ENCODE data around the gene IL26. TPM values are rescaled to one million over a fixed set of nuclear protein-coding genes. Genes with fewer than 3 reads are reported as not detected.
A peak's percentile ranks its signal among the peaks of the same experiment; 100 is the strongest.

The IL26 gene
- total and polyA plus RNA-seq, 2 donors (not counting 3 experiments of a cell fraction or from before 2014, with no cell fraction given) = not detected

GRCh38 chr12:68224613-68225285 is 861 bp downstream of the IL26 start:
- Histone ChIP-seq H3K79me2 (ENCODE audit: control insufficient read depth, insufficient read depth, low read length) (no peaks in the 10 kb centered on the region), H2AFZ (ENCODE audit: low read depth, low read length) (no peak overlapping the region), H3K4me2 (ENCODE audit: insufficient read depth, low read length) (no peak overlapping the region), H3K4me1 (ENCODE audit: control insufficient read depth, extremely low read depth, insufficient read depth, low read length) (peaks cover 6% of the 10 kb centered on the region), H3K9ac (replicated peaks; ENCODE audit: extremely low read depth, insufficient read depth, low read length) (no peak overlapping the region), H3K9me3 (replicated peaks; ENCODE audit: control insufficient read depth, insufficient read depth, low read length) (no peaks in the 10 kb centered on the region), H3K27ac (ENCODE audit: insufficient read depth, low read depth, low read length) (no peak overlapping the region), H3K27me3 (ENCODE audit: control insufficient read depth in 2 of 2, insufficient read depth in 2 of 2, low read length in 2 of 2) (no peaks in the 10 kb centered on the region), H3K9me1 (replicated peaks; ENCODE audit: control insufficient read depth, extremely low read depth, insufficient read depth, low read length) (no peaks in the 10 kb centered on the region), H3K4me3 (replicated peaks in 1 of 3; ENCODE audit: insufficient read depth in 1 of 3, low read depth in 1 of 3, low read length in 3 of 3) (no peak overlapping the region), H3K36me3 (ENCODE audit: control insufficient read depth in 2 of 2, extremely low read depth in 1 of 2, insufficient read depth in 2 of 2, low read length in 2 of 2) (no peaks in the 10 kb centered on the region), H4K20me1 (replicated peaks; ENCODE audit: control insufficient read depth, extremely low read depth, insufficient read depth, low read length) (no peaks in the 10 kb centered on the region)
- DNase-seq (ENCODE audit: low read depth, low spot score) = peak; percentile 33
- TF ChIP-seq FOS (IDR thresholded peaks at IDR 0.05; ENCODE audit: borderline replicate concordance, insufficient read depth, low read length) (peak; percentile 14), MYC (IDR thresholded peaks at IDR 0.05; ENCODE audit: low read depth, low read length) (no peak)
- peak; percentile 62 for FAIRE-seq
- no TSS peak for BruUV-seq (replicated peaks)
- intact Hi-C loops (cut with micrococcal nuclease) (loop anchor here (10.0 kb wide), 3 partner anchors 180 to 580 kb away; partner anchors contain the start of genes MDM2 and RAP1B), dilution Hi-C loops (cut with MboI; ENCODE audit: extremely low pct_ligation_motif_present, low sequenced_read_pairs) (no loop called here)
- ChIA-PET POLR2A (no interaction called here), CTCF (interaction anchor here (0.7 to 6.1 kb wide), 10 partner anchors 14 to 869 kb away, joined by 3 to 183 read pairs (median 6); no protein-coding TSS in a partner anchor)

- H3K4me1 ChIP-seq (ENCODE audit: control insufficient read depth, extremely low read depth, insufficient read depth, low read length) = peaks cover 6% of the 10 kb centered on the region
- H3K9me3 ChIP-seq (replicated peaks; ENCODE audit: control insufficient read depth, insufficient read depth, low read length) = no peaks in the 10 kb centered on the region
- H3K4me2 ChIP-seq (ENCODE audit: insufficient read depth, low read length) = peak overlapping the region; percentile 28
- H3K27me3 ChIP-seq (ENCODE audit: control insufficient read depth in 2 of 2, insufficient read depth in 2 of 2, low read length in 2 of 2) = peaks cover 0 to 2% of the 10 kb centered on the region in 2 experiments
- no peak overlapping the region for H3K27ac ChIP-seq (ENCODE audit: insufficient read depth, low read depth, low read length)
- FAIRE-seq = peak; percentile 98
- no peaks in the 10 kb centered on the region for H3K9me1 ChIP-seq (replicated peaks; ENCODE audit: control insufficient read depth, extremely low read depth, insufficient read depth, low read length)
- intact Hi-C loops (cut with micrococcal nuclease) (loop anchor here (1.0 to 10.0 kb wide), 6 partner anchors 94 to 866 kb away; partner anchors contain the start of genes MDM2, NUP107 and RAP1B), dilution Hi-C loops (cut with MboI; ENCODE audit: extremely low pct_ligation_motif_present, low sequenced_read_pairs) (no loop called here)
- peak overlapping the region; percentile 69 for H2AFZ ChIP-seq (ENCODE audit: low read depth, low read length)
- BruUV-seq (replicated peaks) = no TSS peak
- no peak overlapping the region for H3K9ac ChIP-seq (replicated peaks; ENCODE audit: extremely low read depth, insufficient read depth, low read length)
- no peaks in the 10 kb centered on the region for H3K79me2 ChIP-seq (ENCODE audit: control insufficient read depth, insufficient read depth, low read length)
- no peaks in the 10 kb centered on the region for H3K36me3 ChIP-seq (ENCODE audit: control insufficient read depth in 2 of 2, extremely low read depth in 1 of 2, insufficient read depth in 2 of 2, low read length in 2 of 2)
- no peak overlapping the region for H3K4me3 ChIP-seq (replicated peaks in 1 of 3; ENCODE audit: insufficient read depth in 1 of 3, low read depth in 1 of 3, low read length in 3 of 3)
- no peaks in the 10 kb centered on the region for H4K20me1 ChIP-seq (replicated peaks; ENCODE audit: control insufficient read depth, extremely low read depth, insufficient read depth, low read length)
- POLR2A ChIA-PET = no interaction called here
- TF ChIP-seq MAX (IDR thresholded peaks at IDR 0.05; ENCODE audit: insufficient read depth, insufficient read length) (no peak), GATA2 (IDR thresholded peaks at IDR 0.05; ENCODE audit: insufficient read depth, insufficient read length, low read depth, low read length) (peak; percentile 37), MYC (IDR thresholded peaks at IDR 0.05; ENCODE audit: low read depth, low read length) (no peak), CTCF (IDR thresholded peaks at IDR 0.05; ENCODE audit: extremely low read depth in 1 of 2, insufficient read depth in 1 of 2, low read depth in 1 of 2, low read length in 2 of 2) (peak; percentile 84 to 86), POLR2AphosphoS5 (IDR thresholded peaks at IDR 0.05; ENCODE audit: insufficient read depth, low read depth, low read length) (no peak), FOS (IDR thresholded peaks at IDR 0.05; ENCODE audit: borderline replicate concordance, insufficient read depth, low read length) (no peak), JUN (IDR thresholded peaks at IDR 0.05; ENCODE audit: borderline replicate concordance, insufficient read depth, insufficient read length, low read depth) (no peak), EZH2 (IDR thresholded peaks at IDR 0.05; ENCODE audit: borderline replicate concordance, low read depth, low read length, severe bottlenecking) (no peak), POLR2A (IDR thresholded peaks at IDR 0.05; ENCODE audit: low read depth, low read length) (no peak)
- DNase-seq (ENCODE audit: low read depth, low spot score) = peak; percentile 88
- CTCF ChIA-PET = interaction anchor here (0.6 to 6.1 kb wide), 24 partner anchors 8 to 869 kb away, joined by 3 to 183 read pairs (median 4); no protein-coding TSS in a partner anchor
These were observed 2.4 kb downstream of the IL26 start for GRCh38 chr12:68223067-68223747.
